Measurements from ENCODE around the gene MAP3K2.

MAP3K2 gene

GRCh38 chr2:127370010-127370409 is 17.8 kb downstream of the MAP3K2 start:
- H3K4me3 ChIP-seq (replicated peaks in 1 of 2; ENCODE audit: low read depth in 2 of 2, low read length in 2 of 2), result no peak overlapping the region
- no peak for DNase-seq (ENCODE audit: low read depth in 2 of 2)
- TF ChIP-seq CTCF (IDR thresholded peaks at IDR 0.05; ENCODE audit: low read depth, low read length), result no peak

GRCh38 chr2:127365211-127365643 is 22.5 kb downstream of the MAP3K2 start:
- no peak for TF ChIP-seq CTCF (IDR thresholded peaks at IDR 0.05; ENCODE audit: low read depth, low read length)
- DNase-seq (ENCODE audit: low read depth in 2 of 2), result no peak
- H3K4me3 ChIP-seq (replicated peaks in 1 of 2; ENCODE audit: low read depth in 2 of 2, low read length in 2 of 2), result no peak overlapping the region

GRCh38 chr2:127362971-127363370 is 24.8 kb downstream of the MAP3K2 start:
- DNase-seq (ENCODE audit: low read depth in 2 of 2), result peak; percentile 34 to 50
- no peak for TF ChIP-seq CTCF (IDR thresholded peaks at IDR 0.05; ENCODE audit: low read depth, low read length)
- no peak overlapping the region for H3K4me3 ChIP-seq (replicated peaks in 1 of 2; ENCODE audit: low read depth in 2 of 2, low read length in 2 of 2)

- TF ChIP-seq CTCF (IDR thresholded peaks at IDR 0.05; ENCODE audit: low read depth, low read length), result no peak
- peak in 1 of 2 donors; percentile 18 for DNase-seq (ENCODE audit: low read depth in 2 of 2)
- H3K4me3 ChIP-seq (replicated peaks in 1 of 2; ENCODE audit: low read depth in 2 of 2, low read length in 2 of 2), result no peak overlapping the region
Measured at GRCh38 chr2:127361929-127362885, 25.6 kb downstream of the MAP3K2 start.

DNA sequence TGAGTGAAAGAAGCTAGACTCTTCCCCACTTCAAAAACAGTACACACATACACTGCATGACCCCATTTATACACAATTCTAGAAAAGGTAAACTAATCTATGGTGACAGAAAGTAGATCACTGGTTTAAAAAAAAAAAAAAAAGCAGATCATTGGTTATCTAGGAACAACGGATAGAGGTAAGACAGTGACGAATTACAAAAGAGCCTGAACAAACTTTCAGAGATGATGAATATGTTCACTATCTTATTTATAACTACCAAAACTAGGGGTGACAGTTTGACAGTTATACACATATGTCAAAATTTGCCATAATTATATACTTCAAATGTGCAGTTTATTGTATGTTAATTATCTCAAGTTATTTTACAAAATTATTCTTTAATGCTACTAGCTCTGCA is 27.5 kb downstream of the MAP3K2 start:
- TF ChIP-seq CTCF (IDR thresholded peaks at IDR 0.05; ENCODE audit: low read depth, low read length), result no peak
- no peak overlapping the region for H3K4me3 ChIP-seq (replicated peaks in 1 of 2; ENCODE audit: low read depth in 2 of 2, low read length in 2 of 2)
- DNase-seq (ENCODE audit: low read depth in 2 of 2), result no peak

GRCh38 chr2:127359520-127359919 is 28.3 kb downstream of the MAP3K2 start:
- no peak overlapping the region for H3K4me3 ChIP-seq (replicated peaks in 1 of 2; ENCODE audit: low read depth in 2 of 2, low read length in 2 of 2)
- no peak for TF ChIP-seq CTCF (IDR thresholded peaks at IDR 0.05; ENCODE audit: low read depth, low read length)
- DNase-seq (ENCODE audit: low read depth in 2 of 2), result no peak
